Retinal pigment epithelial cell (primary cell): ENCODE measurements around the gene ZNF568.

ENCODE experiments used
- DNase-seq: peaks from one replicate; pipeline ENCODE4 v3.0.0-alpha.2; 2010; ENCODE audit warnings: low read depth
- H3K4me3 ChIP-seq: 2 replicates; pipeline ENCODE4 v1.5.1; 2011; ENCODE audit warnings: mild to moderate bottlenecking, low read length, control low read depth, moderate library complexity
- TF ChIP-seq, protein P1 (sequence below): conservative IDR thresholded peaks from 2 replicates; pipeline ENCODE4 v1.5.1; 2011; ENCODE audit warnings: low read depth, low read length, control low read depth, inconsistent platforms

The ZNF568 gene

DNA sequence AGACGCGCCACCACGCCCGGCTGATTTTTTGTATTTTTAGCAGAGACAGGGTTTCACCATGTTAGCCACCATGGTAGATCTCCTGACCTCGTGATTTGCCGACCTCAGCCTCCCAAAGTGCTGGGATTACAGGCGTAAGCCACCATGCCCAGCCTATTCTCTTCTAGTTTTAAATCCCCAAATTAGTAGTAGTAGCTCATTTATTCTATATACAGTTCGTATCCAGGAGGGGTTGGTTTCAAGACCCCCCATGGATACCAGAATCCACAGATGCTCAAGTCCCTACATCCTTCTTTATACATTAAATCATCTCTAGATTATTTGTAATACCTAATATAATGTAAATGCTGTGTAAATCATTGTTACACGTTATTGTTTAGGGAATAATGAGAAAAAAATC, 2.0 kb downstream of the ZNF568 start:
- TF ChIP-seq, protein P1, sequence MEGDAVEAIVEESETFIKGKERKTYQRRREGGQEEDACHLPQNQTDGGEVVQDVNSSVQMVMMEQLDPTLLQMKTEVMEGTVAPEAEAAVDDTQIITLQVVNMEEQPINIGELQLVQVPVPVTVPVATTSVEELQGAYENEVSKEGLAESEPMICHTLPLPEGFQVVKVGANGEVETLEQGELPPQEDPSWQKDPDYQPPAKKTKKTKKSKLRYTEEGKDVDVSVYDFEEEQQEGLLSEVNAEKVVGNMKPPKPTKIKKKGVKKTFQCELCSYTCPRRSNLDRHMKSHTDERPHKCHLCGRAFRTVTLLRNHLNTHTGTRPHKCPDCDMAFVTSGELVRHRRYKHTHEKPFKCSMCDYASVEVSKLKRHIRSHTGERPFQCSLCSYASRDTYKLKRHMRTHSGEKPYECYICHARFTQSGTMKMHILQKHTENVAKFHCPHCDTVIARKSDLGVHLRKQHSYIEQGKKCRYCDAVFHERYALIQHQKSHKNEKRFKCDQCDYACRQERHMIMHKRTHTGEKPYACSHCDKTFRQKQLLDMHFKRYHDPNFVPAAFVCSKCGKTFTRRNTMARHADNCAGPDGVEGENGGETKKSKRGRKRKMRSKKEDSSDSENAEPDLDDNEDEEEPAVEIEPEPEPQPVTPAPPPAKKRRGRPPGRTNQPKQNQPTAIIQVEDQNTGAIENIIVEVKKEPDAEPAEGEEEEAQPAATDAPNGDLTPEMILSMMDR = no peak
- no peak overlapping the region for H3K4me3 ChIP-seq
- no peak for DNase-seq

DNA sequence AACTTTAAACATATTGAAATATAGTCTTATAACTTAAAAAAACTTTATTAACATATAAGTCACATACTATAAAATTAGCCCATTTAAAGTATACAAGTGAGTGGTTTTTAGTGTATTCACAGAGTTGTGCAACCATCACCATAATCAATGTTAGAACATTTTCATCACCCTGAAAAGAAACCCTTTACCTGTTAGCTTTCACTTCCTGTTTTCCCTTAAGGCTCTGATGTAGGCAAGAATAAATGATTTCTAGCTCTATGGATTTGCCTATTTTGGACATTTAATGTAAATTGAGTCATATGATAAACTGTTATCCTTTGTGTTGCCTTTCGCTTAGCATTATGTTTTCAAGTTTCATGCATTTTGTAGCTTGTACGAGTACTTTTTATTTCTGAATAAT, 15.6 kb downstream of the ZNF568 start:
- TF ChIP-seq, protein P1 = no peak
- no peak overlapping the region for H3K4me3 ChIP-seq
- no peak for DNase-seq

DNA sequence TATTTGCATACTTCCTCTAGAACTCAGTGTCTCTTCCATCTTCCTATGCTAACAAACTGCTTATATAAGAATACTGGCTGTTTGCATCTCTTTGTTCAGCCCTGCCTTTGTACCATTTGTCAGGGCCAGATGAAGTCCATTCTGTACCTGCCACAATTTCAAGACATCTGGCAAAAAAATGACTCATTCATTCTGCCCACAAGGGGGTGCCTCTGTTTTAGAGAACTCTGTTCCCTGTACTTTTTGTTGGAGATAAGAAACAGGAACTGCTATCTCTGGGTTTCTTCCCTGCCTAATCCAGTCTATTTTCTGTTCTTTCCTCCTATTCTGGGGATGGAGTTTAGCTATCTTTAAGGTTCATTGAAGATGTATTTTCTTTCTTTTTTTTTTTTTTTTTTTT, 23.0 kb downstream of the ZNF568 start:
- no peak overlapping the region for H3K4me3 ChIP-seq
- TF ChIP-seq, protein P1 = no peak
- DNase-seq = no peak

DNA sequence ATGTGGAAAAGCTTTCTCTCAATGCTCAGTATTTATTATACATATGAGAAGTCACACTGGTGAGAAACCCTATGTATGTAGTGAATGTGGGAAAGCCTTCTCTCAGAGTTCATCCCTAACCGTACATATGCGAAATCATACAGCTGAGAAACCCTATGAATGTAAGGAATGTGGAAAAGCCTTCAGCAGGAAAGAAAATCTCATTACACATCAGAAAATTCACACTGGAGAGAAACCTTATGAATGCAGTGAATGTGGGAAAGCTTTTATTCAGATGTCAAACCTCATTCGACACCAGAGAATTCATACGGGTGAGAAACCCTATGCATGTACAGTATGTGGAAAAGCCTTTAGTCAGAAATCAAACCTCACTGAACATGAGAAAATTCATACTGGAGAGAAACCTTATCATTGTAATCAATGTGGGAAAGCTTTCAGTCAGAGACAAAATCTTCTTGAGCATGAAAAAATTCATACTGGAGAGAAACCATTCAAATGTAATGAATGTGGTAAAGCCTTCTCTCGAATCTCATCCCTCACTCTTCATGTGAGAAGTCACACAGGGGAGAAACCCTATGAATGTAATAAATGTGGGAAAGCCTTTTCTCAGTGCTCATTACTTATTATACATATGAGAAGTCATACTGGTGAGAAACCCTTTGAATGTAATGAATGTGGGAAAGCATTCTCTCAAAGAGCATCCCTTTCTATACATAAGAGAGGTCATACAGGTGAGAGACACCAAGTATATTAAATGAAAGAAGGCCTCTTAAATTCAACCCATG, 34.4 kb downstream of the ZNF568 start:
- H3K4me3 ChIP-seq = no peak overlapping the region
- TF ChIP-seq, protein P1 = no peak
- DNase-seq = no peak

DNA sequence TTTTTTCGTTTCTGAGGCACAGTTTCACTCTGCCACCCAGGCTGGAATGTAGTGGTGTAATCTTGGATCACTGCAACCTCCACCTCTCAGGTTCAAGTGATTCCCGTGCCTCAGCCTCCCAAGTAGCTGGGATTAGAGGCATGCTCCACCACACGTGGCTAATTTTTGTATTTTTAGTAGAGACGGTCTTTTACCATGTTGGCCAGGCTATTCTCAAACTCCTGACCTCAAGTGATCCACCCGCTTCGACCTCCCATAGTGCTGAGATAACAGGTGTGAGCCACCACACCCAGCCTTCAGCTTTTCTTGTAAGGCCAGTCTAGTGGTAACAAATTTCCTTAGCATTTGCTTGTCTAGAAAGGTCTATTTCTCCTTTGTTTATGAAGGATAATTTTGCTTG, 46.2 kb downstream of the ZNF568 start:
- no peak overlapping the region for H3K4me3 ChIP-seq
- TF ChIP-seq, protein P1 = no peak
- no peak for DNase-seq

DNA sequence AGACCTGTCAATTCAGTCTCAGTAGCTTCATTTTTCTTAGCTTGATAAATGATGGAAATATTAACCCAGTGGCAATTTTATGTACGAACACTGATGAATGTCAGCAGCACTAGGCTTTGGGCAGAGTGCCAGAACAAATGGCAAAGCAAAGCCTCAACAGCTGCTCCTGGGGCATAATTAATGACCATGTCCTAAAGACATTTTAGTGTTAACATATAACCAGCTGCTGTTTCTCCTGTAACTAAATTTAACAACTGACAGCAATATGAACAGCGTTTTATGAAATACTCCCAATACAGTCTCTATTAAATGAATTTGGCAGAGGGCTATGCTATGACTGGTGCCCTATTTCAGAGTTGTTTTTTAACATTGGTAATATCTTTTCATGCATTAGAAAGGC, 47.1 kb downstream of the ZNF568 start:
- H3K4me3 ChIP-seq = no peak overlapping the region
- DNase-seq = no peak
- TF ChIP-seq, protein P1 = no peak

DNA sequence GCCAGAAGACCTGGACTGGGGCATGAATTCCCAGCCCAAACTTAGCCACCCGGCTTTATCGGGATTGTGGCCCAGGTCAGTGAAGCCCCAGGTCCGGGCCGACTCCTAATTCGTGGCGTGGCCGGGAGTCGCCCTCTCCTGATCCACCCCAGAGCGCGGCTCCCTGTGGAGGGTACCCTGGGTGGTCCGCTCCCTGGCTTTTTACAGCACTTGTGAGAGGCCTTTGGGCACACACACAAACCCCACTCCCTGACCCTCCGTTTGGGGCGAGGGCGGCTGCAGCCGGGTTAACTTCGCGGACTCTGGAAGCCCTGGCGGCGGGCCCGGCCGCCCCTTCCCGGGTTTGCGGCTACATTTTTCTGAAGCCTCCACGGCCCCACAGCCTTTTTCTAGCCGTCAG, 56.4 kb downstream of the ZNF568 start:
- no peak for DNase-seq
- TF ChIP-seq, protein P1 = no peak
- H3K4me3 ChIP-seq = peak overlapping the region; percentile 85
